GM23338 (cell line): ENCODE measurements around the gene AKAP13. TPM values are rescaled to one million over a fixed set of nuclear protein-coding genes. Genes with fewer than 3 reads are reported as not detected.
A peak's percentile ranks its signal among the peaks of the same experiment; 100 is the strongest.

Experiments used
- ATAC-seq: fragments of 200-7000 bp; cut with Tn5 transposase; 3 replicates; pipeline ENCODE4 v1.9.1; 2020
- DNase-seq: peaks from one replicate; pipeline ENCODE4 v3.0.0-alpha.2; 2015; ENCODE audit warnings: low spot score
- H2AFZ ChIP-seq: fragments of 200-600 bp; sonication (generic); 2 replicates; pipeline ENCODE4 v1.8.0; 2016; ENCODE audit warnings: antibody characterized with exemption, mild to moderate bottlenecking, moderate library complexity
- H3F3A ChIP-seq: fragments of 200-600 bp; sonication (generic); replicated peaks from 2 replicates; pipeline ENCODE4 v1.8.0; 2017; ENCODE audit warnings: antibody characterized with exemption, mixed run types, low read depth
- H3K27ac ChIP-seq: fragments of 200-600 bp; sonication (generic); 2 replicates; pipeline ENCODE4 v1.6.1; 2016; ENCODE audit warnings: low read depth
- H3K27me3 ChIP-seq: fragments of 200-600 bp; sonication (generic); 2 replicates; pipeline ENCODE4 v1.8.0; 2016; ENCODE audit warnings: mild to moderate bottlenecking, mixed run types, moderate library complexity; ENCODE audit not compliant: insufficient read depth
- H3K36me3 ChIP-seq: fragments of 200-600 bp; sonication (generic); 2 replicates; pipeline ENCODE4 v1.8.0; 2016; ENCODE audit warnings: mild to moderate bottlenecking; ENCODE audit not compliant: insufficient read depth
- H3K4me1 ChIP-seq: fragments of 200-600 bp; sonication (generic); 2 replicates; pipeline ENCODE4 v1.8.0; 2016; ENCODE audit warnings: mild to moderate bottlenecking, moderate library complexity; ENCODE audit not compliant: insufficient read depth
- H3K4me2 ChIP-seq: fragments of 200-600 bp; sonication (generic); 2 replicates; pipeline ENCODE4 v1.7.1; 2017; ENCODE audit warnings: mixed run types
- H3K4me3 ChIP-seq: fragments of 200-600 bp; sonication (generic); 2 replicates; pipeline ENCODE4 v1.6.1; 2016; ENCODE audit warnings: mixed run types
- H3K79me2 ChIP-seq: fragments of 200-600 bp; sonication (generic); replicated peaks from 2 replicates; pipeline ENCODE4 v1.8.0; 2017; ENCODE audit warnings: mild to moderate bottlenecking; ENCODE audit not compliant: insufficient read depth
- H3K9me2 ChIP-seq: fragments of 200-600 bp; sonication (generic); 2 replicates; pipeline ENCODE4 v1.8.0; 2017; ENCODE audit not compliant: insufficient read depth
- H4K20me1 ChIP-seq: fragments of 200-600 bp; sonication (generic); replicated peaks from 2 replicates; pipeline ENCODE4 v1.8.0; 2017; ENCODE audit warnings: mild to moderate bottlenecking; ENCODE audit not compliant: insufficient read depth
- H3K27ac Mint-ChIP-seq: 2 replicates; pipeline ENCODE4 v1.8.0; 2020; ENCODE audit warnings: inconsistent platforms, mild to moderate bottlenecking, moderate library complexity, mixed read lengths
- H3K27me3 Mint-ChIP-seq: 3 replicates; pipeline ENCODE4 v1.8.0; 2022; ENCODE audit warnings: low read depth, mild to moderate bottlenecking, moderate library complexity, mixed read lengths, inconsistent platforms; ENCODE audit not compliant: insufficient read depth, poor library complexity
- H3K36me3 Mint-ChIP-seq: 3 replicates; pipeline ENCODE4 v1.8.0; 2021; ENCODE audit warnings: low read depth, mild to moderate bottlenecking, inconsistent platforms, moderate library complexity, mixed read lengths
- H3K4me1 Mint-ChIP-seq: 3 replicates; pipeline ENCODE4 v1.8.0; 2020; ENCODE audit warnings: mild to moderate bottlenecking, inconsistent platforms, mixed read lengths
- H3K4me3 Mint-ChIP-seq: 3 replicates; pipeline ENCODE4 v1.8.0; 2021; ENCODE audit warnings: moderate library complexity, mild to moderate bottlenecking, inconsistent platforms, mixed read lengths
- H3K9me3 Mint-ChIP-seq: 3 replicates; pipeline ENCODE4 v1.8.0; 2020; ENCODE audit warnings: moderate library complexity, mild to moderate bottlenecking, inconsistent platforms, mixed read lengths
- CREB1 ChIP-seq: fragments of 250-450 bp; sonication (Bioruptor Pico); IDR thresholded peaks from 2 replicates; pipeline ENCODE4 v1.5.0; 2020; ENCODE audit warnings: low read depth, mild to moderate bottlenecking, moderate library complexity
- CTCF ChIP-seq, 2 experiments: fragments of 200-600 bp in 1 of 2; sonication (generic) in 1 of 2; conservative IDR thresholded peaks; 2 replicates each; pipeline versions ENCODE4 v1.5.1 to v1.6.1; 2016 to 2017; ENCODE audit warnings: antibody characterized with exemption in 2 of 2, low read depth in 2 of 2, mild to moderate bottlenecking in 2 of 2, moderate library complexity in 1 of 2
- ETS1 ChIP-seq: IDR thresholded peaks from 2 replicates; pipeline ENCODE4 v1.6.1; 2016; ENCODE audit warnings: antibody characterized with exemption
- EZH2 ChIP-seq: fragments of 200-600 bp; sonication (generic); IDR thresholded peaks from one replicate; pipeline ENCODE4 v1.8.0; 2017; ENCODE audit warnings: antibody characterized with exemption, mild to moderate bottlenecking, low read depth; ENCODE audit not compliant: unreplicated experiment
- EZH2phosphoT487 ChIP-seq: fragments of 200-600 bp; sonication (generic); IDR thresholded peaks from one replicate; pipeline ENCODE4 v1.8.1; 2018; ENCODE audit warnings: antibody characterized with exemption; ENCODE audit not compliant: unreplicated experiment
- JUNB ChIP-seq: IDR thresholded peaks from one replicate; pipeline ENCODE4 v1.6.1; 2016; ENCODE audit warnings: antibody characterized with exemption; ENCODE audit not compliant: unreplicated experiment
- NANOG ChIP-seq: IDR thresholded peaks from 2 replicates; pipeline ENCODE4 v1.6.1; 2016; ENCODE audit warnings: antibody characterized with exemption, borderline replicate concordance
- POLR2AphosphoS5 ChIP-seq: IDR thresholded peaks from 2 replicates; pipeline ENCODE4 v1.6.1; 2016; ENCODE audit warnings: antibody characterized with exemption, low read depth
- REST ChIP-seq: IDR thresholded peaks from one replicate; pipeline ENCODE4 v1.6.1; 2018; ENCODE audit warnings: antibody characterized with exemption; ENCODE audit not compliant: unreplicated experiment
- STAT1 ChIP-seq: IDR thresholded peaks from one replicate; pipeline ENCODE4 v1.6.1; 2016; ENCODE audit warnings: antibody characterized with exemption; ENCODE audit not compliant: unreplicated experiment
- ZNF114 ChIP-seq: fragments of 250-450 bp; sonication (Bioruptor Pico); IDR thresholded peaks from 2 replicates; pipeline ENCODE4 v1.5.0; 2020; ENCODE audit warnings: mild to moderate bottlenecking, moderate library complexity
- ZNF331 ChIP-seq: fragments of 250-450 bp; sonication (Bioruptor Pico); IDR thresholded peaks from 2 replicates; pipeline ENCODE4 v1.5.0; 2020; ENCODE audit warnings: low read depth, mild to moderate bottlenecking, moderate library complexity
- ZNF462 ChIP-seq: fragments of 250-450 bp; sonication (Bioruptor Pico); IDR thresholded peaks from 2 replicates; pipeline ENCODE4 v1.5.0; 2020; ENCODE audit warnings: mild to moderate bottlenecking, moderate library complexity
- polyA plus RNA-seq: library from polyadenylated mRNA; unstranded; fragments of >200 nt; fragmentation: Nextera tagmentation; extraction: Ambion mirVana; gene quantifications from 2 replicates; pipeline ENCODE4 v1.2.1, GENCODE V29; 2016
- total RNA-seq: library from RNA; depleted of rRNA; stranded (reverse); fragments of >200 nt; shearing (Covaris generic); gene quantifications from 2 replicates; pipeline ENCODE4 v1.2.3, GENCODE V29; 2014

AKAP13 gene
- total and polyA plus RNA-seq, 2 experiments from 2014 or later, result 46.2 to 60.7 TPM

GRCh38 chr15:85545185-85545584, 164.8 kb downstream of the AKAP13 start:
- Histone ChIP-seq H3K27me3 (no peaks in the 10 kb centered on the region), H4K20me1 (0 out of 2 replicates have a peak, but pooled peaks cover 3% of the 10 kb centered on the region), H3K36me3 (peaks cover 3% of the 10 kb centered on the region; the same call in 1 of the 2 replicates), H2AFZ (no peak overlapping the region), H3K9me2 (no peaks in the 10 kb centered on the region), H3K4me3 (no peak overlapping the region), H3K4me2 (no peak overlapping the region), H3F3A (no peaks in the 10 kb centered on the region), H3K27ac (0 out of 2 replicates have a peak overlapping the region, but pooled peaks have one; percentile 18), H3K79me2 (peaks cover 3% of the 10 kb centered on the region; the same call in 1 of the 2 replicates), H3K4me1 (peaks cover 8% of the 10 kb centered on the region; the same call in 1 of the 2 replicates)
- ATAC-seq, result no peak
- Mint-ChIP-seq H3K27ac (no peak overlapping the region), H3K4me3 (no peak overlapping the region), H3K27me3 (peaks cover 2% of the 10 kb centered on the region), H3K9me3 (no peaks in the 10 kb centered on the region), H3K36me3 (no peaks in the 10 kb centered on the region), H3K4me1 (peaks cover 19% of the 10 kb centered on the region)
- no peak for DNase-seq
- no peak for TF ChIP-seq ZNF462
- TF ChIP-seq CREB1 (CRISPR knock-in tag), result no peak
- TF ChIP-seq POLR2AphosphoS5, result no peak
- TF ChIP-seq ZNF114 (CRISPR knock-in tag), result no peak
- TF ChIP-seq EZH2phosphoT487, result no peak
- TF ChIP-seq ZNF331 (CRISPR knock-in tag), result no peak
- TF ChIP-seq NANOG, result no peak
- TF ChIP-seq CTCF (conservative IDR thresholded peaks at IDR 0.05; ENCODE audit: low read depth in 2 of 2), result no peak
- TF ChIP-seq ETS1, result no peak
- no peak for TF ChIP-seq JUNB
- no peak for TF ChIP-seq EZH2
- TF ChIP-seq REST, result no peak
- TF ChIP-seq STAT1, result no peak
